ENCODE results near the gene COPS8. TPM values are rescaled to one million over a fixed set of nuclear protein-coding genes. Genes with fewer than 3 reads are reported as not detected.

COPS8 gene
- total RNA-seq, 4 donors from 2014 or later, result 57.1 to 84.5 (median 72.4) TPM

GRCh38 chr2:237092506-237092905 is 6.8 kb downstream of the COPS8 start:
- H3K9me3 ChIP-seq, result no peaks in the 10 kb centered on the region
- intact Hi-C loops (cut with DNase I), result no loop called here
- DNase-seq, result no peak
- H3K27me3 ChIP-seq, result no peaks in the 10 kb centered on the region
- no peaks in the 10 kb centered on the region for H3K4me1 ChIP-seq
- no peak for TF ChIP-seq CTCF (IDR thresholded peaks at IDR 0.05)
- no peak for TF ChIP-seq POLR2A (IDR thresholded peaks at IDR 0.05)
- 75 to 83% methylated on average over 5 of the region's 5 CpGs for WGBS, 2 donors
- H3K27ac ChIP-seq, result no peak overlapping the region
- H3K36me3 ChIP-seq, result peaks cover 29 to 34% of the 10 kb centered on the region in 2 donors
- H3K4me3 ChIP-seq (replicated peaks in 1 of 3), result no peak overlapping the region

- no peaks in the 10 kb centered on the region for H3K4me1 ChIP-seq
- no peak for DNase-seq
- H3K9me3 ChIP-seq, result no peaks in the 10 kb centered on the region
- 69 to 74% methylated on average over 9 of the region's 9 CpGs for WGBS, 2 donors
- TF ChIP-seq POLR2A (IDR thresholded peaks at IDR 0.05), result no peak
- TF ChIP-seq CTCF (IDR thresholded peaks at IDR 0.05), result peak in 1 of 6 experiments; percentile 12
- H3K27ac ChIP-seq, result no peak overlapping the region
- no peaks in the 10 kb centered on the region for H3K27me3 ChIP-seq
- no peak overlapping the region for H3K4me3 ChIP-seq (replicated peaks in 1 of 3)
- H3K36me3 ChIP-seq, result peaks cover 34 to 41% of the 10 kb centered on the region in 2 donors
- intact Hi-C loops (cut with DNase I), result no loop called here
Measured at GRCh38 chr2:237092920-237093781, 7.5 kb downstream of the COPS8 start.

GRCh38 chr2:237096201-237096600 is 10.5 kb downstream of the COPS8 start:
- TF ChIP-seq POLR2A (IDR thresholded peaks at IDR 0.05) (no peak), CTCF (IDR thresholded peaks at IDR 0.05) (no peak)
- no peak overlapping the region for H3K4me3 ChIP-seq (replicated peaks in 1 of 3)
- H3K27me3 ChIP-seq, result no peaks in the 10 kb centered on the region
- no peak overlapping the region for H3K27ac ChIP-seq
- intact Hi-C loops (cut with DNase I), result no loop called here
- peaks cover 46 to 54% of the 10 kb centered on the region in 2 donors for H3K36me3 ChIP-seq
- H3K4me1 ChIP-seq, result no peaks in the 10 kb centered on the region
- WGBS, 2 donors, result 74 to 88% methylated on average over 4 of the region's 4 CpGs
- no peak for DNase-seq
- H3K9me3 ChIP-seq, result no peaks in the 10 kb centered on the region

- Histone ChIP-seq H3K4me3 (replicated peaks in 1 of 3) (no peak overlapping the region), H3K36me3 (peaks cover 49 to 57% of the 10 kb centered on the region in 2 donors), H3K9me3 (no peaks in the 10 kb centered on the region), H3K27ac (no peak overlapping the region), H3K4me1 (no peaks in the 10 kb centered on the region), H3K27me3 (no peaks in the 10 kb centered on the region)
- intact Hi-C loops (cut with DNase I), result no loop called here
- TF ChIP-seq CTCF (IDR thresholded peaks at IDR 0.05), result no peak
- no peak for TF ChIP-seq POLR2A (IDR thresholded peaks at IDR 0.05)
- no peak for DNase-seq
- 96% methylated on average over 4 of the region's 4 CpGs for WGBS, 2 donors
Measured at GRCh38 chr2:237096911-237097310, 11.2 kb downstream of the COPS8 start.

GRCh38 chr2:237097326-237097910 is 11.7 kb downstream of the COPS8 start:
- intact Hi-C loops (cut with DNase I), result no loop called here

More at GRCh38 chr2:237097326-237097910, 11.7 kb downstream of the COPS8 start:
- no peaks in the 10 kb centered on the region for H3K4me1 ChIP-seq
- H3K4me3 ChIP-seq (replicated peaks in 1 of 3), result no peak overlapping the region
- DNase-seq, result no peak
- peaks cover 49 to 57% of the 10 kb centered on the region in 2 donors for H3K36me3 ChIP-seq
- TF ChIP-seq CTCF (IDR thresholded peaks at IDR 0.05) (no peak), POLR2A (IDR thresholded peaks at IDR 0.05) (no peak)
- no peak overlapping the region for H3K27ac ChIP-seq
- WGBS, 2 donors, result 93 to 97% methylated on average over 2 of the region's 2 CpGs
- H3K27me3 ChIP-seq, result no peaks in the 10 kb centered on the region
- no peaks in the 10 kb centered on the region for H3K9me3 ChIP-seq

Data from thyroid gland (tissue), 4 donors.